NB4 (cell line): ENCODE results near the gene MYO1E.

Source experiments
- DNase-seq: peaks from one replicate; pipeline ENCODE4 v3.0.0; 2010; ENCODE audit warnings: low read depth
- H3K4me3 ChIP-seq: one replicate; pipeline ENCODE4 v1.5.1; 2011; ENCODE audit warnings: mild to moderate bottlenecking, low read depth, low read length, moderate library complexity
- CTCF ChIP-seq: IDR thresholded peaks from one replicate; pipeline ENCODE4 v1.5.1; 2012; ENCODE audit warnings: low read depth, low read length
- MAX ChIP-seq: IDR thresholded peaks from 2 replicates; pipeline ENCODE4 v1.6.1; 2011; ENCODE audit warnings: low read depth, low read length
- MYC ChIP-seq: IDR thresholded peaks from 2 replicates; pipeline ENCODE4 v1.6.1; 2011; ENCODE audit warnings: low read depth, low read length
- POLR2A ChIP-seq: IDR thresholded peaks from 2 replicates; pipeline ENCODE4 v1.6.1; 2011; ENCODE audit warnings: mild to moderate bottlenecking; ENCODE audit not compliant: insufficient read length; ENCODE audit errors: extremely low read depth

The MYO1E gene

GRCh38 chr15:59154243-59154642, 218.4 kb downstream of the MYO1E start:
- no peak overlapping the region for H3K4me3 ChIP-seq
- no peak for TF ChIP-seq CTCF
- no peak for TF ChIP-seq MAX
- no peak for TF ChIP-seq MYC
- TF ChIP-seq POLR2A, result no peak
- no peak for DNase-seq

- H3K4me3 ChIP-seq, result no peak overlapping the region
- no peak for TF ChIP-seq POLR2A
- no peak for TF ChIP-seq MYC
- TF ChIP-seq MAX, result no peak
- no peak for TF ChIP-seq CTCF
- DNase-seq, result no peak
These were observed 219.2 kb downstream of the MYO1E start for GRCh38 chr15:59153466-59153865.

GRCh38 chr15:59152694-59153450, 219.8 kb downstream of the MYO1E start:
- no peak for TF ChIP-seq POLR2A
- no peak for TF ChIP-seq CTCF
- TF ChIP-seq MAX, result no peak
- TF ChIP-seq MYC, result no peak
- DNase-seq, result no peak
- no peak overlapping the region for H3K4me3 ChIP-seq

- no peak for DNase-seq
- H3K4me3 ChIP-seq, result no peak overlapping the region
- no peak for TF ChIP-seq MAX
- no peak for TF ChIP-seq POLR2A
- TF ChIP-seq MYC, result no peak
- TF ChIP-seq CTCF, result no peak
These were observed 222.5 kb downstream of the MYO1E start for GRCh38 chr15:59150185-59150584.

GRCh38 chr15:59148153-59148833, 224.4 kb downstream of the MYO1E start:
- no peak for TF ChIP-seq POLR2A
- TF ChIP-seq MAX, result no peak
- TF ChIP-seq MYC, result no peak
- TF ChIP-seq CTCF, result no peak
- H3K4me3 ChIP-seq, result no peak overlapping the region
- DNase-seq, result no peak
